ENCODE data around the gene RSPRY1. TPM values are rescaled to one million over a fixed set of nuclear protein-coding genes. Genes with fewer than 3 reads are reported as not detected.

RSPRY1 gene
- total RNA-seq, 2 donors from 2014 or later: 28.7 to 32.5 TPM

DNA sequence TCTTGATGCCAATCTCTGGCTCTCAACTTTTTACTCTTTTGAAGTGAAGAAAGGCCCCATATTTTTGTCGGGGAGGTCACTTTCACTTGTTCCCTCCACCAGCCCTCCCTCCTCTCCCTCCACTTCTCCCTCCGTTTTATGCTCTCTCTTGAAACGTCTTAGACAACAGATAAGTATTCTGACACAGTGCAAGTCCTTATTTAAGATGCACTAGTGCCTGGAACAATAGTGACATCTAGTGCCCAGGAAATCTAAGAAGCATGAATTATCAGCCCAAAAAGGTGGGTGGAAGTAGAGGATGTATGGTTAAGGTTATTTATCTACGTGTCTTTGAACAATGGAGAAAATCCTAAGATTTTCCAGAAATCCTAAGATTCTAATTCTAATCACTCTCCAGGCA, 18.2 kb upstream of the RSPRY1 start:
- Histone ChIP-seq H3K36me3 (peaks cover 52% of the 10 kb centered on the region), H3K27ac (no peak overlapping the region), H3K27me3 (replicated peaks; ENCODE audit: insufficient read depth) (no peaks in the 10 kb centered on the region), H3K9me3 (no peaks in the 10 kb centered on the region), H3K4me3 (no peak overlapping the region), H3K4me1 (ENCODE audit: control insufficient read depth in 1 of 2, low read depth in 2 of 2) (peaks cover 0 to 5% of the 10 kb centered on the region in 2 donors)
- DNase-seq (ENCODE audit: low spot score) (no peak), ATAC-seq (ENCODE audit: insufficient number of reproducible peaks, low FRiP score, low read depth) (no peak)
- TF ChIP-seq CTCF (IDR thresholded peaks at IDR 0.05): peak; percentile 19

GRCh38 chr16:57169327-57169726, 16.8 kb upstream of the RSPRY1 start:
- no peak for DNase-seq (ENCODE audit: low spot score)
- no peak for ATAC-seq (ENCODE audit: insufficient number of reproducible peaks, low FRiP score, low read depth)
- Histone ChIP-seq H3K9me3 (no peaks in the 10 kb centered on the region), H3K27me3 (replicated peaks; ENCODE audit: insufficient read depth) (no peaks in the 10 kb centered on the region), H3K27ac (no peak overlapping the region), H3K4me3 (no peak overlapping the region), H3K36me3 (peaks cover 46% of the 10 kb centered on the region), H3K4me1 (ENCODE audit: control insufficient read depth in 1 of 2, low read depth in 2 of 2) (peaks cover 0 to 5% of the 10 kb centered on the region in 2 donors)
- TF ChIP-seq CTCF (IDR thresholded peaks at IDR 0.05): no peak

DNA sequence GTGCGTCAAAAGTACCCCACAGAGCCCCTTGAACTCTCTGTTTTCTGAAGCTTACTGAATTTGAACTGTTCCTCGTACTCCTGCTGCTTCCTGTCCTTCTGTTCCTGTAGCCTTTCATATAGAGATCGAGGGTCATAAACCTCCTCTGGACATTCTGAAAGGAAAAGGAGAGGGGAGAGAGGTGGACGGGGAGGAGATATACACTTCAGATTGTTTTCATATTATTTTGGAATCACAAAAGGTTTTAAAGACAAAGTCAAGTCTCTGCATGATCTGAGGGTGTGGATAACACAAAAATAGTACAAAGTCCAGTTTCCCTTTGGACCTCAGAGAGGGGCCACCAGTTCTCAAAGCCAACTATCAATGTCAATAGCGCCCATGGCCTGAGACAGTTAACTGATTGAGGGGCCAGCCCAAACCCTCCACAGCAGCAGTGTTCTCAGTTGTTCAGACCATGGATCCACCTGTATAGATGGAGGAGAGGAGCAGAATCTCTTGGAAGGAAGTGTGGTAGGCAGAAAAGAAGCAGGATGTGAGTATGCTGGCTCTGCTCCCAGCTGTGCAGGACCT, 13.3 kb upstream of the RSPRY1 start:
- H3K4me3 ChIP-seq: no peak overlapping the region
- H3K4me1 ChIP-seq (ENCODE audit: control insufficient read depth in 1 of 2, low read depth in 2 of 2): peaks cover 5 to 11% of the 10 kb centered on the region in 2 donors
- TF ChIP-seq CTCF (IDR thresholded peaks at IDR 0.05): no peak
- peaks cover 35% of the 10 kb centered on the region for H3K36me3 ChIP-seq
- H3K27ac ChIP-seq: no peak overlapping the region
- H3K27me3 ChIP-seq (replicated peaks; ENCODE audit: insufficient read depth): no peaks in the 10 kb centered on the region
- H3K9me3 ChIP-seq: no peaks in the 10 kb centered on the region
- DNase-seq (ENCODE audit: low spot score): no peak
- ATAC-seq (ENCODE audit: insufficient number of reproducible peaks, low FRiP score, low read depth): no peak

- Histone ChIP-seq H3K27ac (no peak overlapping the region), H3K9me3 (no peaks in the 10 kb centered on the region), H3K4me1 (ENCODE audit: control insufficient read depth in 1 of 2, low read depth in 2 of 2) (peaks cover 11 to 20% of the 10 kb centered on the region in 2 donors), H3K4me3 (no peak overlapping the region), H3K27me3 (replicated peaks; ENCODE audit: insufficient read depth) (no peaks in the 10 kb centered on the region), H3K36me3 (peaks cover 29% of the 10 kb centered on the region)
- no peak for ATAC-seq (ENCODE audit: insufficient number of reproducible peaks, low FRiP score, low read depth)
- TF ChIP-seq CTCF (IDR thresholded peaks at IDR 0.05): no peak
- DNase-seq (ENCODE audit: low spot score): no peak
Observed at GRCh38 chr16:57175896-57176295, 10.2 kb upstream of the RSPRY1 start.

DNA sequence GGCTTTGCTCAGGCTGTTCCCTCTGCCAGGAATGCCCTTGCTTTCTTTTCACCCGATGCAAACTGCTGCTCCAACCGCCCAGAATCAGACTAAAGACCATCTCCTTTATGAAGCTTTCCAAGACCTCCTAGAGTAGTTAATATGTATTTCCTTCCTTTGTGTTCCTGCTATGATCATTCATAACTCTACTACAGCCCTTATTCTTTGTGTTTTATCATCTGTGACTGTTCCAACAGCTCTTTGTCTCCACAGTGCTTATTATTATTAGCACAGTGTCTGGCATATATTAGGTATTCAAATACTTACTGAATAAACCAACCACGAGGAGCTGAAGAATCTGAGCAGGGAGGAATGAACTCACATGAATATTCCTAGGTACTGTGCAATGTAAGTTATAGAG, 7.9 kb upstream of the RSPRY1 start:
- no peak overlapping the region for H3K27ac ChIP-seq
- H3K4me3 ChIP-seq: no peak overlapping the region
- TF ChIP-seq CTCF (IDR thresholded peaks at IDR 0.05): no peak
- H3K4me1 ChIP-seq (ENCODE audit: control insufficient read depth in 1 of 2, low read depth in 2 of 2): peaks cover 11 to 20% of the 10 kb centered on the region in 2 donors
- H3K36me3 ChIP-seq: peaks cover 6% of the 10 kb centered on the region
- H3K27me3 ChIP-seq (replicated peaks; ENCODE audit: insufficient read depth): no peaks in the 10 kb centered on the region
- no peaks in the 10 kb centered on the region for H3K9me3 ChIP-seq
- DNase-seq (ENCODE audit: low spot score) (no peak), ATAC-seq (ENCODE audit: insufficient number of reproducible peaks, low FRiP score, low read depth) (no peak)
